ENCODE measurements around the gene UGT1A1. TPM values are rescaled to one million over a fixed set of nuclear protein-coding genes. Genes with fewer than 3 reads are reported as not detected.
"Not testable (repeated sequence)": the region's sequence is repeated elsewhere in the genome, so short reads cannot be mapped to it uniquely, and the experiment has no call there.

UGT1A1 gene
- 0.32 TPM for total RNA-seq
- long read RNA-seq, partial matches to known transcripts, result 0 of 1 reads
- long read RNA-seq, other reads (novel, unspliced or antisense), result 1 of 1 reads

GRCh38 chr2:233760043-233760442, at the start of gene UGT1A1:
UGT1A1 (plus strand) TSS chr2:233760270; CDS start chr2:233760288, 18 bp downstream.
- DNase-seq (ENCODE audit: low spot score), result no peak

GRCh38 chr2:233711312-233712008, 48.6 kb upstream of the UGT1A1 start:
- DNase-seq (ENCODE audit: low spot score), result no peak

- no peak for DNase-seq (ENCODE audit: low spot score)
Measured at GRCh38 chr2:233712611-233713261, 47.3 kb upstream of the UGT1A1 start, which contains the start of gene UGT1A5. UGT1A5 (plus strand) TSS chr2:233712907; CDS start chr2:233712992, 85 bp downstream.

GRCh38 chr2:233713262-233713615, 46.8 kb upstream of the UGT1A1 start:
- DNase-seq (ENCODE audit: low spot score), result no peak

GRCh38 chr2:233714121-233714520, 45.9 kb upstream of the UGT1A1 start:
- DNase-seq (ENCODE audit: low spot score), result no peak

GRCh38 chr2:233718552-233718951, 41.5 kb upstream of the UGT1A1 start, which contains the start of gene UGT1A4:
UGT1A4 (plus strand) TSS chr2:233718736; CDS start chr2:233718821, 85 bp downstream.
- DNase-seq (ENCODE audit: low spot score), result no peak

GRCh38 chr2:233728723-233729301, 31.3 kb upstream of the UGT1A1 start, which contains the start of gene UGT1A3:
UGT1A3 (plus strand) TSS chr2:233729042; CDS start chr2:233729127, 85 bp downstream.
- no peak for DNase-seq (ENCODE audit: low spot score)

- not testable (repeated sequence) for DNase-seq (ENCODE audit: low spot score)
Measured at GRCh38 chr2:233736868-233737653, 23.0 kb upstream of the UGT1A1 start.

GRCh38 chr2:233740870-233741269, 19.2 kb upstream of the UGT1A1 start:
- DNase-seq (ENCODE audit: low spot score), result no peak

- no peak for DNase-seq (ENCODE audit: low spot score)
Measured at GRCh38 chr2:233743464-233744259, 16.4 kb upstream of the UGT1A1 start.

GRCh38 chr2:233745073-233745755, 14.9 kb upstream of the UGT1A1 start:
- no peak for DNase-seq (ENCODE audit: low spot score)

- not testable (repeated sequence) for DNase-seq (ENCODE audit: low spot score)
Measured at GRCh38 chr2:233745838-233746237, 14.2 kb upstream of the UGT1A1 start.

- DNase-seq (ENCODE audit: low spot score), result no peak
Measured at GRCh38 chr2:233746475-233747282, 13.4 kb upstream of the UGT1A1 start.

- no peak for DNase-seq (ENCODE audit: low spot score)
Measured at GRCh38 chr2:233747283-233747544, 12.9 kb upstream of the UGT1A1 start.

GRCh38 chr2:233750689-233751088, 9.4 kb upstream of the UGT1A1 start:
- not testable (repeated sequence) for DNase-seq (ENCODE audit: low spot score)

GRCh38 chr2:233751212-233752009, 8.7 kb upstream of the UGT1A1 start:
- DNase-seq (ENCODE audit: low spot score), result not testable (repeated sequence)

- DNase-seq (ENCODE audit: low spot score), result no peak
Measured at GRCh38 chr2:233754872-233755611, 5.0 kb upstream of the UGT1A1 start.
